H1 (cell line): ENCODE results near the gene TBC1D22A. TPM values are rescaled to one million over a fixed set of nuclear protein-coding genes. Genes with fewer than 3 reads are reported as not detected.

ENCODE experiments used
- CTCF ChIA-PET: fragments of 300-600 bp; sonication (Branson Sonifier 250); formaldehyde crosslinking; loops from one replicate; lab custom pipeline; 2021; ENCODE audit not compliant: partially characterized antibody; lab: Charles Lee
- POLR2A ChIA-PET: fragments of 300-600 bp; sonication (Branson Sonifier 250); formaldehyde crosslinking; loops from one replicate; lab custom pipeline; 2021; ENCODE audit warnings: inconsistent platforms; ENCODE audit not compliant: partially characterized antibody; lab: Charles Lee
- DNase-seq, 2 experiments: peaks; one replicate each; pipeline versions ENCODE4 v3.0.0 to v3.0.0-alpha.2; 2010 to 2022; ENCODE audit warnings: low spot score in 2 of 2, low read depth in 1 of 2, mixed read lengths in 1 of 2
- FAIRE-seq: peaks from 2 replicates; lab custom pipeline; 2011; peaks lifted over from hg19 to GRCh38; lab: Jason Lieb, UNC
- H2AFZ ChIP-seq: 2 replicates; pipeline ENCODE4 v1.8.1; 2012; ENCODE audit warnings: low read length, inconsistent platforms
- H2AK5ac ChIP-seq: 2 replicates; pipeline ENCODE4 v1.6.1; 2013; ENCODE audit warnings: low read depth, low read length
- H2BK120ac ChIP-seq: replicated peaks from 2 replicates; pipeline ENCODE3; 2013; ENCODE audit warnings: low read depth, low read length, inconsistent platforms
- H2BK12ac ChIP-seq: 2 replicates; pipeline ENCODE4 v1.6.1; 2013; ENCODE audit warnings: low read depth, low read length
- H2BK15ac ChIP-seq: 2 replicates; pipeline ENCODE4 v1.6.1; 2013; ENCODE audit warnings: low read length
- H2BK20ac ChIP-seq: 2 replicates; pipeline ENCODE4 v1.6.1; 2013; ENCODE audit warnings: low read length
- H2BK5ac ChIP-seq: 2 replicates; pipeline ENCODE4 v1.6.1; 2013; ENCODE audit warnings: low read depth, low read length
- H3K14ac ChIP-seq: 2 replicates; pipeline ENCODE4 v1.6.1; 2013; ENCODE audit warnings: inconsistent platforms; ENCODE audit not compliant: insufficient read length
- H3K18ac ChIP-seq: 2 replicates; pipeline ENCODE4 v1.6.1; 2013; ENCODE audit warnings: low read length; ENCODE audit errors: extremely low read depth
- H3K23ac ChIP-seq: 2 replicates; pipeline ENCODE4 v1.6.1; 2013; ENCODE audit warnings: inconsistent platforms; ENCODE audit not compliant: insufficient read length
- H3K23me2 ChIP-seq: 2 replicates; pipeline ENCODE4 v1.6.1; 2013; ENCODE audit warnings: low read depth, low read length
- H3K27ac ChIP-seq: 2 replicates; pipeline ENCODE4 v1.6.1; 2011; ENCODE audit warnings: low read depth, low read length, inconsistent platforms
- H3K27me3 ChIP-seq, 4 experiments: replicated peaks in 1 of 4; 1 replicate in 1 of 4; 2 replicates in 3 of 4; pipeline versions ENCODE4 v1.6.1 to v1.8.1; 2011 to 2013; ENCODE audit warnings: low read length in 3 of 4, mild to moderate bottlenecking in 3 of 4, inconsistent platforms in 2 of 4, mixed read lengths in 2 of 4, moderate library complexity in 1 of 4; ENCODE audit not compliant: control insufficient read depth in 3 of 4, insufficient read depth in 3 of 4; ENCODE audit errors: extremely low read depth in 1 of 4
- H3K36me3 ChIP-seq, 4 experiments: 2 replicates each; pipeline versions ENCODE4 v1.6.1 to v1.8.1; 2011 to 2013; ENCODE audit warnings: mild to moderate bottlenecking in 4 of 4, low read length in 3 of 4, moderate library complexity in 2 of 4, control low read depth in 1 of 4, inconsistent platforms in 1 of 4; ENCODE audit not compliant: insufficient read depth in 4 of 4, control insufficient read depth in 2 of 4
- H3K4ac ChIP-seq: replicated peaks from 2 replicates; pipeline ENCODE3; 2013; ENCODE audit warnings: low read length, low read depth, mixed read lengths, inconsistent platforms; ENCODE audit not compliant: insufficient read length
- H3K4me1 ChIP-seq, 4 experiments: replicated peaks in 1 of 4; 1 replicate in 1 of 4; 2 replicates in 3 of 4; pipeline versions ENCODE4 v1.6.1 to v1.8.1; 2011 to 2013; ENCODE audit warnings: low read length in 3 of 4, inconsistent platforms in 2 of 4, mixed read lengths in 1 of 4; ENCODE audit not compliant: insufficient read depth in 4 of 4, control insufficient read depth in 3 of 4
- H3K4me2 ChIP-seq, 2 experiments: 2 replicates each; pipeline versions ENCODE4 v1.6.1 to v1.8.1; 2011 to 2013; ENCODE audit warnings: low read depth in 2 of 2, low read length in 2 of 2, control low read depth in 1 of 2, inconsistent platforms in 1 of 2, mild to moderate bottlenecking in 1 of 2; ENCODE audit not compliant: insufficient read depth in 1 of 2
- H3K4me3 ChIP-seq, 4 experiments: fragments of 200-600, 300-600 bp in 1 of 4; sonication (generic), shearing (Covaris generic), sonication (Bioruptor Twin) in 1 of 4; 2 replicates each; pipeline versions ENCODE4 v1.5.1 to v1.8.1; 2011 to 2016; ENCODE audit warnings: low read length in 4 of 4, low read depth in 3 of 4, control low read depth in 2 of 4, inconsistent platforms in 2 of 4, mild to moderate bottlenecking in 2 of 4, mixed read lengths in 1 of 4, moderate library complexity in 1 of 4; ENCODE audit not compliant: insufficient read depth in 2 of 4; ENCODE audit errors: extremely low read depth in 1 of 4
- H3K56ac ChIP-seq: replicated peaks from 2 replicates; pipeline ENCODE3; 2013; ENCODE audit warnings: low read depth, mild to moderate bottlenecking, mixed read lengths, low read length, inconsistent platforms; ENCODE audit not compliant: insufficient read length
- H3K79me1 ChIP-seq: 2 replicates; pipeline ENCODE4 v1.6.1; 2013; ENCODE audit warnings: low read depth, low read length, control low read depth
- H3K79me2 ChIP-seq, 2 experiments: 2 replicates each; pipeline versions ENCODE4 v1.6.1 to v1.8.1; 2012 to 2013; ENCODE audit warnings: low read length in 2 of 2, mild to moderate bottlenecking in 2 of 2, inconsistent platforms in 1 of 2; ENCODE audit not compliant: insufficient read depth in 2 of 2, control insufficient read depth in 1 of 2
- H3K9ac ChIP-seq, 4 experiments: replicated peaks in 1 of 4; 1 replicate in 1 of 4; 2 replicates in 3 of 4; pipeline versions ENCODE4 v1.6.1 to v1.8.1; 2011 to 2013; ENCODE audit warnings: low read depth in 3 of 4, low read length in 3 of 4, control low read depth in 2 of 4, mild to moderate bottlenecking in 2 of 4, moderate library complexity in 2 of 4, inconsistent platforms in 1 of 4; ENCODE audit errors: extremely low read depth in 1 of 4
- H3K9me3 ChIP-seq, 2 experiments: 2 replicates each; pipeline versions ENCODE4 v1.6.1 to v1.8.1; 2012 to 2013; ENCODE audit warnings: mild to moderate bottlenecking in 2 of 2, moderate library complexity in 2 of 2, control low read depth in 1 of 2, inconsistent platforms in 1 of 2, low read depth in 1 of 2, low read length in 1 of 2, mixed read lengths in 1 of 2; ENCODE audit not compliant: insufficient read depth in 2 of 2
- H4K20me1 ChIP-seq, 2 experiments: replicated peaks in 1 of 2; 2 replicates each; pipeline versions ENCODE3 to v1.8.1; 2011 to 2013; ENCODE audit warnings: inconsistent platforms in 2 of 2, low read length in 2 of 2, mild to moderate bottlenecking in 1 of 2; ENCODE audit not compliant: insufficient read depth in 2 of 2, control insufficient read depth in 1 of 2
- H4K5ac ChIP-seq: 2 replicates; pipeline ENCODE4 v1.6.1; 2013; ENCODE audit warnings: low read length, low read depth, mixed read lengths, inconsistent platforms; ENCODE audit not compliant: insufficient read length
- H4K8ac ChIP-seq: 2 replicates; pipeline ENCODE4 v1.8.0; 2013; ENCODE audit warnings: mild to moderate bottlenecking, moderate library complexity, low read length, inconsistent platforms; ENCODE audit not compliant: insufficient read depth; ENCODE audit errors: extremely low read depth
- H4K91ac ChIP-seq: replicated peaks from 2 replicates; pipeline ENCODE3; 2013; ENCODE audit warnings: low read length, mixed read lengths, inconsistent platforms; ENCODE audit not compliant: insufficient read length
- ASH2L ChIP-seq: fragments of 200-600, 300-600 bp; sonication (generic); IDR thresholded peaks from one replicate; pipeline ENCODE4 v1.7.1; 2017; ENCODE audit warnings: low read length
- CBX5 ChIP-seq: fragments of 300-800, 300-1000 bp; sonication (generic); IDR thresholded peaks from 2 replicates; pipeline ENCODE4 v1.7.1; 2016; ENCODE audit warnings: antibody characterized with exemption, low read length, low read depth
- EZH2 ChIP-seq: fragments of 200-600 bp; sonication (generic); IDR thresholded peaks from 2 replicates; pipeline ENCODE4 v1.7.1; 2012; ENCODE audit warnings: low read depth, mild to moderate bottlenecking, moderate library complexity, low read length, inconsistent platforms; ENCODE audit not compliant: severe bottlenecking
- JUN ChIP-seq: IDR thresholded peaks from 2 replicates; pipeline ENCODE4 v1.6.1; 2011; ENCODE audit warnings: low read depth, mild to moderate bottlenecking, improper control_type of control experiment, low read length
- POLR2AphosphoS5 ChIP-seq: IDR thresholded peaks from 2 replicates; pipeline ENCODE4 v1.6.1; 2011; ENCODE audit warnings: low read depth, low read length
- POU5F1 ChIP-seq: IDR thresholded peaks from 2 replicates; pipeline ENCODE4 v1.6.1; 2011; ENCODE audit warnings: low read depth, mild to moderate bottlenecking, low read length, moderate library complexity
- SAP30 ChIP-seq: fragments of 300-600 bp; sonication (generic); IDR thresholded peaks from 2 replicates; pipeline ENCODE4 v1.7.1; 2012; ENCODE audit warnings: low read length, moderate library complexity, mild to moderate bottlenecking, inconsistent platforms; ENCODE audit not compliant: insufficient read depth, insufficient replicate concordance
- SUZ12 ChIP-seq: fragments of 200-600 bp; sonication (generic); IDR thresholded peaks from 2 replicates; pipeline ENCODE4 v1.6.1; 2012; ENCODE audit warnings: mild to moderate bottlenecking, inconsistent platforms, low read length, moderate library complexity, mixed read lengths
- WGBS, 2 experiments: shearing (Covaris generic) in 1 of 2; methylation state at CpG; one replicate each; pipeline versions ENCODE4 v1.1.6 to v1.1.7; 2013 to 2015; ENCODE audit warnings: low lambda C conversion rate in 2 of 2, mixed read lengths in 2 of 2, inconsistent platforms in 1 of 2, low coverage in 1 of 2, missing lambda C conversion rate in 1 of 2; ENCODE audit not compliant: insufficient replicate concordance in 2 of 2, insufficient coverage in 1 of 2, insufficient read length in 1 of 2; ENCODE audit errors: extremely low coverage in 1 of 2, missing lambda C conversion rate in 1 of 2; 5-methylcytosine and 5-hydroxymethylcytosine counted together
- polyA plus RNA-seq, 7 experiments: library from polyadenylated mRNA; depleted of rRNA in 3 of 7; stranded (reverse) in 5 of 7; unstranded in 2 of 7; fragments of >200 nt in 5 of 7; fragments of 200-250 nt in 2 of 7; gene quantifications; 1 replicate in 5 of 7; 2 replicates in 1 of 7; 4 replicates in 1 of 7; pipeline versions ENCODE4 v1.2.1 to v1.2.3, GENCODE V29; 2011 to 2013; ENCODE audit warnings: missing spikeins in 2 of 7, mixed read lengths in 2 of 7
- total RNA-seq: library from RNA; stranded (reverse); fragmentation: NEBNext Ultra II Directional; extraction: Animal tissue kit (Norgen Biotek cat#: 25700); gene quantifications from 2 replicates; pipeline ENCODE4 v1.2.1, GENCODE V29; 2021
- TF ChIP-seq, protein P1 (sequence below): IDR thresholded peaks from 2 replicates; pipeline ENCODE4 v1.6.1; 2011; ENCODE audit warnings: low read length, improper control_type of control experiment

Gene TBC1D22A
- total and polyA plus RNA-seq, 2 of the 8 experiments (the other 6 are each of a cell fraction or from before 2014, with no cell fraction given), result 11.9 to 18.4 TPM

DNA sequence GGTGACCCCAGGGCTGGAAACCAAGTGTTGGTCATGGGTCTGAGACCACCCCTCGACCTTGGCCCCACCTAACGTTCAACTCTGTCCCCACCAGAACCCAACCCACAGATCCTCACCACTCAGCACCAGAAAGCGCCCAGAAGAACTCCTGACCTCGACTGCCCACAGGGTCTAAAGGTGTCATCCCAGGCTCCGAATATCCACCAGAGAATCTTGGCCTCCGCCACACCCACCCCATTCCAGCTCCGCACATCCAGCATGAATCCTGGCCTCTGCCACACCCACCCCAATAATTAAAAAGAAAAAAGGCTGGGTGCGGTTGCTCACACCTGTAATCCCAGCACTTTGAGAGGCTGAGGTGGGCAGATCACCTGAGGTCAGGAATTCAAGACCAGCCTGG lies 25.7 kb upstream of the TBC1D22A start:
- no peak overlapping the region for H2AFZ ChIP-seq
- peak overlapping the region; percentile 58 to 85 for H3K4me2 ChIP-seq
- FAIRE-seq (no peak), DNase-seq (no peak)
- H3K18ac ChIP-seq, result no peak overlapping the region
- H3K4me3 ChIP-seq, result peak overlapping the region in 2 of 4 experiments; percentile 86 to 90; a peak in 5 of 8 replicates
- peaks cover 0 to 3% (median 0%) of the 10 kb centered on the region in 4 experiments; a peak in 1 of 7 replicates for H3K27me3 ChIP-seq
- H4K91ac ChIP-seq, result no peak overlapping the region
- H4K8ac ChIP-seq, result no peak overlapping the region; the same call in 1 of the 2 replicates
- no peak overlapping the region for H2BK5ac ChIP-seq
- no peaks in the 10 kb centered on the region for H3K9me3 ChIP-seq
- H3K4ac ChIP-seq, result peak overlapping the region; percentile 38
- H2AK5ac ChIP-seq, result no peak overlapping the region
- H3K79me2 ChIP-seq, result peaks cover 0 to 36% of the 10 kb centered on the region in 2 experiments; a peak in 3 of 4 replicates
- H3K23me2 ChIP-seq, result peaks cover 11% of the 10 kb centered on the region; the same call in 1 of the 2 replicates
- ChIA-PET POLR2A (interaction anchor here (0.9 to 1.6 kb wide), 3 partner anchors 8 to 160 kb away, joined by 3 to 4 read pairs (median 4); partner anchors contain the start of gene TBC1D22A), CTCF (interaction anchor here (0.7 kb wide), 1 partner anchor 8 kb away, joined by 3 read pairs; no protein-coding TSS in a partner anchor)
- H3K56ac ChIP-seq, result no peak overlapping the region
- H2BK15ac ChIP-seq, result no peak overlapping the region
- no peaks in the 10 kb centered on the region for H3K36me3 ChIP-seq
- H3K27ac ChIP-seq, result no peak overlapping the region
- peaks cover 8% of the 10 kb centered on the region for H3K79me1 ChIP-seq
- peaks cover 0 to 25% of the 10 kb centered on the region in 2 experiments for H4K20me1 ChIP-seq
- no peak overlapping the region for H3K9ac ChIP-seq
- 81% methylated on average over 8 of the region's 8 CpGs; no CpG with 5 or more reads in 1 of the 2 experiments for WGBS, 2 experiments
- H3K4me1 ChIP-seq, result peaks cover 7 to 23% (median 19%) of the 10 kb centered on the region in 4 experiments
- no peak overlapping the region for H2BK20ac ChIP-seq
- H3K14ac ChIP-seq, result no peak overlapping the region
- H2BK120ac ChIP-seq, result no peak overlapping the region
- H2BK12ac ChIP-seq, result no peak overlapping the region
- no peak overlapping the region for H4K5ac ChIP-seq
- H3K23ac ChIP-seq, result no peak overlapping the region
- TF ChIP-seq JUN (no peak), ASH2L (no peak), POU5F1 (no peak), SUZ12 (no peak), POLR2AphosphoS5 (no peak), CBX5 (no peak), EZH2 (no peak), SAP30 (no peak)
- TF ChIP-seq, protein P1, sequence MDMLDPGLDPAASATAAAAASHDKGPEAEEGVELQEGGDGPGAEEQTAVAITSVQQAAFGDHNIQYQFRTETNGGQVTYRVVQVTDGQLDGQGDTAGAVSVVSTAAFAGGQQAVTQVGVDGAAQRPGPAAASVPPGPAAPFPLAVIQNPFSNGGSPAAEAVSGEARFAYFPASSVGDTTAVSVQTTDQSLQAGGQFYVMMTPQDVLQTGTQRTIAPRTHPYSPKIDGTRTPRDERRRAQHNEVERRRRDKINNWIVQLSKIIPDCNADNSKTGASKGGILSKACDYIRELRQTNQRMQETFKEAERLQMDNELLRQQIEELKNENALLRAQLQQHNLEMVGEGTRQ, result no peak
